HepG2 (cell line): ENCODE measurements around the gene TXNDC9. TPM values are rescaled to one million over a fixed set of nuclear protein-coding genes. Genes with fewer than 3 reads are reported as not detected.

ENCODE experiments used
- ATAC-seq: fragments of 200-7000 bp; cut with Tn5 transposase; 3 replicates; pipeline ENCODE4 v1.9.1; 2020; ENCODE audit warnings: mild to moderate bottlenecking, moderate library complexity
- BruUV-seq: library from RNA; stranded (reverse); fragments of 400-500 nt; replicated peaks from 2 replicates; lab custom pipeline; 2021; lab: Mats Ljungman, UMichigan
- CTCF ChIA-PET: fragments of 300-600 bp; formaldehyde crosslinking; extraction: SDS; loops from one replicate; lab custom pipeline; 2021; ENCODE audit warnings: low total read pairs, inconsistent platforms, low intra/inter-chr PET ratio; lab: Yijun Ruan, JAX
- POLR2A ChIA-PET: fragments of 350-600 bp; sonication (Branson Sonifier 250); formaldehyde crosslinking; loops from one replicate; lab custom pipeline; 2020; ENCODE audit warnings: antibody characterized with exemption, inconsistent platforms; lab: Yijun Ruan, JAX
- DNase-seq: peaks from one replicate; pipeline ENCODE4 v3.0.0-alpha.2; 2015; ENCODE audit warnings: low spot score
- FAIRE-seq: peaks from 3 replicates; lab custom pipeline; 2011; peaks lifted over from hg19 to GRCh38; lab: Jason Lieb, UNC
- H2AFZ ChIP-seq: one replicate; pipeline ENCODE4 v1.6.1; 2011; ENCODE audit warnings: low read length, inconsistent platforms
- H3K27ac ChIP-seq: fragments of 300-600 bp; 3 replicates; pipeline ENCODE4 v1.8.0; 2011; ENCODE audit warnings: mixed run types, mild to moderate bottlenecking, mixed read lengths, low read length, inconsistent platforms; ENCODE audit not compliant: insufficient read depth; ENCODE audit errors: extremely low read length
- H3K27me3 ChIP-seq, 2 experiments: fragments of 200-600 bp in 1 of 2; 2 replicates in 1 of 2; 3 replicates in 1 of 2; pipeline versions ENCODE4 v1.6.0 to v1.8.0; 2011; ENCODE audit warnings: low read length in 2 of 2, mild to moderate bottlenecking in 2 of 2, moderate library complexity in 2 of 2, inconsistent platforms in 1 of 2; ENCODE audit not compliant: insufficient read depth in 2 of 2, control insufficient read depth in 1 of 2
- H3K36me3 ChIP-seq, 2 experiments: fragments of 200-600 bp in 1 of 2; replicated peaks in 1 of 2; 2 replicates in 1 of 2; 3 replicates in 1 of 2; pipeline versions ENCODE4 v1.5.1 to v1.8.0; 2011; ENCODE audit warnings: low read length in 2 of 2, inconsistent platforms in 1 of 2; ENCODE audit not compliant: insufficient read depth in 2 of 2, control insufficient read depth in 1 of 2
- H3K4me1 ChIP-seq: 2 replicates; pipeline ENCODE4 v1.5.1; 2012; ENCODE audit warnings: low read length, inconsistent platforms; ENCODE audit not compliant: insufficient read depth
- H3K4me2 ChIP-seq: 2 replicates; pipeline ENCODE4 v1.6.0; 2011; ENCODE audit warnings: low read depth, low read length, inconsistent platforms
- H3K4me3 ChIP-seq, 3 experiments: fragments of 200-600 bp in 1 of 3; sonication (generic), shearing (Covaris generic) in 1 of 3; replicated peaks in 1 of 3; 2 replicates each; pipeline ENCODE4 v1.5.1; 2011 to 2016; ENCODE audit warnings: low read length in 3 of 3, inconsistent platforms in 2 of 3, low read depth in 2 of 3, mild to moderate bottlenecking in 2 of 3, control low read depth in 1 of 3, mixed read lengths in 1 of 3; ENCODE audit not compliant: insufficient read depth in 1 of 3
- H3K79me2 ChIP-seq: one replicate; pipeline ENCODE4 v1.6.1; 2011; ENCODE audit warnings: low read length, inconsistent platforms; ENCODE audit not compliant: insufficient read depth
- H3K9ac ChIP-seq: 2 replicates; pipeline ENCODE4 v1.6.0; 2011; ENCODE audit warnings: mild to moderate bottlenecking, low read depth, low read length, inconsistent platforms; ENCODE audit not compliant: insufficient read depth
- H3K9me3 ChIP-seq: 2 replicates; pipeline ENCODE4 v1.5.1; 2012; ENCODE audit warnings: mild to moderate bottlenecking, low read length
- H4K20me1 ChIP-seq: 2 replicates; pipeline ENCODE4 v1.6.0; 2011; ENCODE audit warnings: inconsistent platforms, mild to moderate bottlenecking, low read length, moderate library complexity; ENCODE audit not compliant: insufficient read depth
- CBX5 ChIP-seq: sonication (generic); formaldehyde crosslinking; IDR thresholded peaks from 2 replicates; pipeline ENCODE4 v1.4.0; 2020; ENCODE audit warnings: missing genetic modification reagents, borderline replicate concordance
- ELF3 ChIP-seq: IDR thresholded peaks from 2 replicates; pipeline ENCODE4 v1.6.1; 2016; ENCODE audit warnings: missing genetic modification reagents, missing compliant biosample characterization
- FOXJ3 ChIP-seq: sonication (generic); formaldehyde crosslinking; IDR thresholded peaks from 2 replicates; pipeline ENCODE4 v1.4.0; 2020; ENCODE audit warnings: missing genetic modification reagents, mild to moderate bottlenecking, borderline replicate concordance
- HHEX ChIP-seq: IDR thresholded peaks from 2 replicates; pipeline ENCODE4 v1.6.1; 2016; ENCODE audit warnings: control low read depth
- JUND ChIP-seq: sonication (generic); formaldehyde crosslinking; IDR thresholded peaks from 2 replicates; pipeline ENCODE4 v1.8.0; 2022; ENCODE audit warnings: mild to moderate bottlenecking, missing genetic modification reagents
- MED1 ChIP-seq: sonication (generic); formaldehyde crosslinking; IDR thresholded peaks from 2 replicates; pipeline ENCODE4 v1.4.0; 2020; ENCODE audit warnings: missing genetic modification reagents
- MYNN ChIP-seq: sonication (generic); formaldehyde crosslinking; IDR thresholded peaks from 2 replicates; pipeline ENCODE4 v1.4.0; 2020; ENCODE audit warnings: mild to moderate bottlenecking, low read depth, missing genetic modification reagents
- NFRKB ChIP-seq: fragments of 450-650 bp; IDR thresholded peaks from 2 replicates; pipeline ENCODE4 v1.6.1; 2017
- PHB2 ChIP-seq: fragments of 450-650 bp; IDR thresholded peaks from 2 replicates; pipeline ENCODE4 v1.6.1; 2018; ENCODE audit not compliant: partially characterized antibody
- PPARG ChIP-seq: conservative IDR thresholded peaks from 2 replicates; pipeline ENCODE4 v1.6.1; 2016; ENCODE audit warnings: missing biosample characterization, missing genetic modification reagents
- RARG ChIP-seq: sonication (generic); formaldehyde crosslinking; IDR thresholded peaks from 2 replicates; pipeline ENCODE4 v1.4.0; 2020; ENCODE audit warnings: low read depth, mild to moderate bottlenecking, missing genetic modification reagents
- SIX1 ChIP-seq: sonication (generic); formaldehyde crosslinking; IDR thresholded peaks from 2 replicates; pipeline ENCODE4 v1.4.0; 2020; ENCODE audit warnings: missing genetic modification reagents, borderline replicate concordance
- SIX4 ChIP-seq: sonication (generic); formaldehyde crosslinking; IDR thresholded peaks from 2 replicates; pipeline ENCODE4 v1.4.0; 2020; ENCODE audit warnings: missing genetic modification reagents
- SOX13 ChIP-seq, 3 experiments: fragments of 450-650 bp in 1 of 3; sonication (generic) in 1 of 3; formaldehyde crosslinking in 1 of 3; IDR thresholded peaks in 2 of 3; conservative IDR thresholded peaks in 1 of 3; 2 replicates each; pipeline versions ENCODE4 v1.5.0 to v1.6.1; 2016 to 2020; ENCODE audit warnings: antibody characterized with exemption in 1 of 3, mild to moderate bottlenecking in 1 of 3, missing compliant biosample characterization in 1 of 3, missing genetic modification reagents in 1 of 3, moderate library complexity in 1 of 3
- TCF7L2 ChIP-seq: IDR thresholded peaks from 2 replicates; pipeline ENCODE4 v1.6.1; 2011; ENCODE audit warnings: mild to moderate bottlenecking, low read depth, low read length, moderate library complexity
- ZNF354B ChIP-seq: sonication (generic); formaldehyde crosslinking; IDR thresholded peaks from 2 replicates; pipeline ENCODE4 v1.8.0; 2022; ENCODE audit warnings: mild to moderate bottlenecking, missing genetic modification reagents
- ZNF772 ChIP-seq: sonication (generic); formaldehyde crosslinking; IDR thresholded peaks from 2 replicates; pipeline ENCODE4 v1.5.0; 2020; ENCODE audit warnings: mild to moderate bottlenecking, missing genetic modification reagents
- WGBS: methylation state at CpG from one replicate; pipeline ENCODE4 v1.1.6; 2017; ENCODE audit warnings: low lambda C conversion rate; 5-methylcytosine and 5-hydroxymethylcytosine counted together
- in situ Hi-C: cut with HindIII; loops from 2 replicates; pipeline ENCODE4 v1.10.0; 2017; ENCODE audit warnings: low pct_unique_long_range_greater_than_20kb; ENCODE audit not compliant: extremely low pct_ligation_motif_present
- intact Hi-C: fragments of 100-400 bp; cut with micrococcal nuclease; formaldehyde crosslinking; loops from one replicate; pipeline ENCODE4 v1.10.0; 2022; ENCODE audit not compliant: unreplicated experiment
- polyA plus RNA-seq, 8 experiments: library from polyadenylated mRNA; depleted of rRNA in 3 of 8; stranded (reverse) in 7 of 8; unstranded in 1 of 8; fragments of >200 nt; fragmentation: Illumina TruSeq in 4 of 8; extraction: Trizol in 4 of 8; gene quantifications; 2 replicates each; pipeline versions ENCODE4 v1.2.1 to v1.2.3, GENCODE V29; 2011 to 2016; ENCODE audit warnings: low read depth in 4 of 8, missing spikeins in 1 of 8, mixed read lengths in 1 of 8; ENCODE audit not compliant: insufficient read depth in 1 of 8
- total RNA-seq, 5 experiments: library from RNA; depleted of rRNA; stranded (reverse); fragments of >200 nt; fragmentation: Illumina TruSeq; extraction: Trizol; gene quantifications; 2 replicates each; pipeline ENCODE4 v1.2.3, GENCODE V29; 2016; ENCODE audit warnings: low read depth in 1 of 5
- TF ChIP-seq, protein P1 (sequence below): sonication (generic); formaldehyde crosslinking; IDR thresholded peaks from 2 replicates; pipeline ENCODE4 v1.5.1; 2020; ENCODE audit warnings: mild to moderate bottlenecking, moderate library complexity, missing genetic modification reagents
- TF ChIP-seq, protein P2 (sequence below): sonication (generic); formaldehyde crosslinking; IDR thresholded peaks from 2 replicates; pipeline ENCODE4 v1.5.0; 2020; ENCODE audit warnings: mild to moderate bottlenecking, missing genetic modification reagents
- TF ChIP-seq, protein P3 (sequence below): sonication (generic); IDR thresholded peaks from 2 replicates; pipeline ENCODE4 v1.6.1; 2016; ENCODE audit warnings: low read depth, borderline replicate concordance
- TF ChIP-seq, protein P4 (sequence below): IDR thresholded peaks from 2 replicates; pipeline ENCODE4 v1.6.1; 2012; ENCODE audit warnings: inconsistent platforms

The TXNDC9 gene
- total and polyA plus RNA-seq, 2 of the 13 experiments (the other 11 are each of a cell fraction or from before 2014, with no cell fraction given), result 35.2 to 94.6 TPM

DNA sequence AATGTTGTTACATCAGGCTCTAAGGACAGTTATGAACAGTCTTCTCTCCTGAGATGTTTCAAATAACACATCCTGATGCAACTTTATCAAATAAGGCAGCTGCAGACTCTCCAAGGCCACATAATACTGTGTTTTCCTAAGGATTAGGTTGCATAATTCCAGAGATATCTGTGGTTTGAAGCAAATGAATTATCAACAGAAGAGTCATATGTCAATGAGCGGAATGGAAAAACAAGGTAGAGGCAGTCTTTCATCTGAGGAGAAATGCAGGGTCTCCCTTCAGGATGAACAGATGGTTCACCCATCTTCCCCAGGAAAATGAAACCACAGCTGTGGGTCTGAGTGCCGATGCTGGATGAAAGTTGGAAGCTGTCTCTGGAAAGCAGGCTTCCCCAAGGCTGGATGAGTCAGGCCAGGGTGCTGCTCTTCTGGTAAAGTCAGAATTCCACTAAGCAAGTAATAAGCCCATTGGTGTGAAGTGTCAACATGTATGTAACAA lies 57.3 kb downstream of the TXNDC9 start:
- H3K27me3 ChIP-seq, result no peaks in the 10 kb centered on the region
- no peak overlapping the region for H2AFZ ChIP-seq
- in situ Hi-C loops, result no loop called here
- peak; percentile 93 for ATAC-seq
- ChIA-PET POLR2A (interaction anchor here (1.1 to 3.4 kb wide), 6 partner anchors 46 to 211 kb away, joined by 3 to 22 read pairs (median 6); partner anchors contain the start of genes C2orf15, EIF5B, LIPT1 and REV1), CTCF (no interaction called here)
- H3K4me3 ChIP-seq, result peak overlapping the region in 2 of 3 experiments; percentile 4 to 49; a peak in 2 of 6 replicates
- peaks cover 39% of the 10 kb centered on the region for H3K4me1 ChIP-seq
- peaks cover 10% of the 10 kb centered on the region for H3K9me3 ChIP-seq
- no peak overlapping the region for H3K9ac ChIP-seq
- no peaks in the 10 kb centered on the region for H4K20me1 ChIP-seq
- peak; percentile 99 for DNase-seq
- H3K79me2 ChIP-seq, result no peaks in the 10 kb centered on the region
- intact Hi-C loops, result loop anchor here (1.0 to 2.0 kb wide), 2 partner anchors 58 to 98 kb away; partner anchors contain the start of genes EIF5B, MITD1 and MRPL30
- FAIRE-seq, result peak; percentile 89
- peak overlapping the region; percentile 64 for H3K27ac ChIP-seq
- peak overlapping the region; percentile 66 for H3K4me2 ChIP-seq
- BruUV-seq, result no TSS peak
- WGBS, result 0% methylated on average over 2 of the region's 2 CpGs
- H3K36me3 ChIP-seq, result no peaks in the 10 kb centered on the region
- peak; percentile 84 for TF ChIP-seq SOX13 (IDR thresholded peaks at IDR 0.05)
- TF ChIP-seq SOX13 (CRISPR knock-in tag; conservative IDR thresholded peaks at IDR 0.05 in 1 of 2, IDR thresholded peaks at IDR 0.05 in 1 of 2), result peak in 1 of 2 experiments; percentile 98; a peak in 2 of 4 replicates
- peak; percentile 95 for TF ChIP-seq MED1 (CRISPR knock-in tag)
- peak; percentile 99 for TF ChIP-seq FOXJ3 (CRISPR knock-in tag)
- peak; percentile 96 for TF ChIP-seq SIX1 (CRISPR knock-in tag)
- peak; percentile 76; the same call in 1 of the 2 replicates for TF ChIP-seq ZNF772 (CRISPR knock-in tag)
- peak; percentile 45; the same call in 1 of the 2 replicates for TF ChIP-seq CBX5 (CRISPR knock-in tag)
- TF ChIP-seq, protein P1, sequence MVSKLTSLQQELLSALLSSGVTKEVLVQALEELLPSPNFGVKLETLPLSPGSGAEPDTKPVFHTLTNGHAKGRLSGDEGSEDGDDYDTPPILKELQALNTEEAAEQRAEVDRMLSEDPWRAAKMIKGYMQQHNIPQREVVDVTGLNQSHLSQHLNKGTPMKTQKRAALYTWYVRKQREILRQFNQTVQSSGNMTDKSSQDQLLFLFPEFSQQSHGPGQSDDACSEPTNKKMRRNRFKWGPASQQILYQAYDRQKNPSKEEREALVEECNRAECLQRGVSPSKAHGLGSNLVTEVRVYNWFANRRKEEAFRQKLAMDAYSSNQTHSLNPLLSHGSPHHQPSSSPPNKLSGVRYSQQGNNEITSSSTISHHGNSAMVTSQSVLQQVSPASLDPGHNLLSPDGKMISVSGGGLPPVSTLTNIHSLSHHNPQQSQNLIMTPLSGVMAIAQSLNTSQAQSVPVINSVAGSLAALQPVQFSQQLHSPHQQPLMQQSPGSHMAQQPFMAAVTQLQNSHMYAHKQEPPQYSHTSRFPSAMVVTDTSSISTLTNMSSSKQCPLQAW (CRISPR knock-in tag), result 0 out of 2 replicates have a peak, but pooled peaks have one; percentile 60
- TF ChIP-seq JUND (CRISPR knock-in tag), result peak; percentile 36; the same call in 1 of the 2 replicates
- peak; percentile 91 for TF ChIP-seq ELF3
- peak; percentile 51 for TF ChIP-seq TCF7L2
- TF ChIP-seq, protein P2, sequence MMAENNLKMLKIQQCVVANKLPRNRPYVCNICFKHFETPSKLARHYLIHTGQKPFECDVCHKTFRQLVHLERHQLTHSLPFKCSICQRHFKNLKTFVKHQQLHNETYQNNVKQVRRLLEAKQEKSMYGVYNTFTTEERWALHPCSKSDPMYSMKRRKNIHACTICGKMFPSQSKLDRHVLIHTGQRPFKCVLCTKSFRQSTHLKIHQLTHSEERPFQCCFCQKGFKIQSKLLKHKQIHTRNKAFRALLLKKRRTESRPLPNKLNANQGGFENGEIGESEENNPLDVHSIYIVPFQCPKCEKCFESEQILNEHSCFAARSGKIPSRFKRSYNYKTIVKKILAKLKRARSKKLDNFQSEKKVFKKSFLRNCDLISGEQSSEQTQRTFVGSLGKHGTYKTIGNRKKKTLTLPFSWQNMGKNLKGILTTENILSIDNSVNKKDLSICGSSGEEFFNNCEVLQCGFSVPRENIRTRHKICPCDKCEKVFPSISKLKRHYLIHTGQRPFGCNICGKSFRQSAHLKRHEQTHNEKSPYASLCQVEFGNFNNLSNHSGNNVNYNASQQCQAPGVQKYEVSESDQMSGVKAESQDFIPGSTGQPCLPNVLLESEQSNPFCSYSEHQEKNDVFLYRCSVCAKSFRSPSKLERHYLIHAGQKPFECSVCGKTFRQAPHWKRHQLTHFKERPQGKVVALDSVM (CRISPR knock-in tag), result no peak
- TF ChIP-seq RARG (CRISPR knock-in tag), result 0 out of 2 replicates have a peak, but pooled peaks have one; percentile 50
- TF ChIP-seq SIX4, result peak; percentile 100
- no peak for TF ChIP-seq NFRKB
- no peak for TF ChIP-seq MYNN (CRISPR knock-in tag)
- TF ChIP-seq ZNF354B, result no peak
- TF ChIP-seq, protein P3, sequence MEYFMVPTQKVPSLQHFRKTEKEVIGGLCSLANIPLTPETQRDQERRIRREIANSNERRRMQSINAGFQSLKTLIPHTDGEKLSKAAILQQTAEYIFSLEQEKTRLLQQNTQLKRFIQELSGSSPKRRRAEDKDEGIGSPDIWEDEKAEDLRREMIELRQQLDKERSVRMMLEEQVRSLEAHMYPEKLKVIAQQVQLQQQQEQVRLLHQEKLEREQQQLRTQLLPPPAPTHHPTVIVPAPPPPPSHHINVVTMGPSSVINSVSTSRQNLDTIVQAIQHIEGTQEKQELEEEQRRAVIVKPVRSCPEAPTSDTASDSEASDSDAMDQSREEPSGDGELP, result peak; percentile 92
- no peak for TF ChIP-seq PHB2
- TF ChIP-seq, protein P4, sequence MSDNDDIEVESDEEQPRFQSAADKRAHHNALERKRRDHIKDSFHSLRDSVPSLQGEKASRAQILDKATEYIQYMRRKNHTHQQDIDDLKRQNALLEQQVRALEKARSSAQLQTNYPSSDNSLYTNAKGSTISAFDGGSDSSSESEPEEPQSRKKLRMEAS, result peak; percentile 31; the same call in 1 of the 2 replicates
- TF ChIP-seq HHEX (CRISPR knock-in tag), result peak; percentile 87
- TF ChIP-seq PPARG (CRISPR knock-in tag), result peak; percentile 74
